Gastroesophageal sphincter (tissue), 3 donors: ENCODE measurements around the gene MIDN.

Experiments used
- CTCF ChIP-seq, 4 experiments: fragments of 200-600 bp in 2 of 4; fragments of 450-650 bp in 2 of 4; sonication (generic) in 1 of 4; IDR thresholded peaks; one replicate each; pipeline ENCODE4 v1.5.1; 2017 to 2019; ENCODE audit warnings: antibody characterized with exemption in 4 of 4, mild to moderate bottlenecking in 2 of 4, moderate library complexity in 2 of 4
- POLR2A ChIP-seq, 2 donors: fragments of 450-650 bp; IDR thresholded peaks; one replicate each; pipeline ENCODE4 v1.6.1; 2017; ENCODE audit warnings: antibody characterized with exemption in 2 of 2, mild to moderate bottlenecking in 2 of 2, moderate library complexity in 1 of 2

DNA sequence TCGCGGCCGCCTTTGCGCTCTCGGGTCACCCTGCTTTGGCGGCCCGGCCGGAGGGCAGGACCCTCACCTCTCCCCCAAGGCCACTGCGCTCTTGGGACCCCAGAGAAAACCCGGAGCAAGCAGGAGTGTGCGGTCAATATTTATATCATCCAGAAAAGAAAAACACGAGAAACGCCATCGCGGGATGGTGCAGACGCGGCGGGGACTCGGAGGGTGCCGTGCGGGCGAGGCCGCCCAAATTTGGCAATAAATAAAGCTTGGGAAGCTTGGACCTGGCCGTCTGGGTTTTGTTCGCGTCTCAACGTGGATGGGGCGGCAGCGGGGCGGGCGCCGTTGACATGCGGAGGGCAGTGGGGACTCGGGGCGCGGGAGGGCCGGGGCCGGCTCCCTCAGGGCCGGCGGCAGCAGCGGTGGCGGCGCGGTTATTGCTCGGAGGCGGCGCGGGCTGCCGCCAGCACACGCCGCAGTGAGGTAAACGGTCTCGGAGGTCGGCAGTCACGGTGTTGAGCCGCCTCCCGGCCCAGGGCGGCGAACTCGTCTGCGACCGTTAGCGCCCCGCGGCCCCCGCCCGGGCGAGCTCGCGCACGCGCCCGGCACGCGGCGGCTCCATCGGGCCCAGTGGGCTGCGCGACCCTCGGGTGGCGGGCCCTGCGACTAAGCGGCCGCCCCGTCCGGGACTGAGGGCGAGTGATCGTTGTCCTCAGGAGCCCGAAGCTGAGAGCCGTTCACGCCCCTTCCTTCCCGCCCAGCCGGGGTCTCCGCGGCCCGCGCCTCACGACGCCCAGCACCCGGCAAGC, 20.0 kb upstream of the MIDN start:
- TF ChIP-seq CTCF (IDR thresholded peaks at IDR 0.05) (no peak), POLR2A (IDR thresholded peaks at IDR 0.05) (no peak)
